T-helper 17 cell (primary cell): ENCODE data around the gene CLRN3. TPM values are rescaled to one million over a fixed set of nuclear protein-coding genes. Genes with fewer than 3 reads are reported as not detected.
A peak's percentile ranks its signal among the peaks of the same experiment; 100 is the strongest.

Source experiments
- ATAC-seq: fragments of 150-1000 bp; cut with Tn5 transposase; 2 replicates; pipeline ENCODE4 v1.10.0; 2021; ENCODE audit warnings: mild to moderate bottlenecking, moderate library complexity
- DNase-seq, 3 donors: peaks; one replicate each; pipeline versions ENCODE4 v3.0.0 to v3.0.0-alpha.2; 2020 to 2021
- H3K9me3 ChIP-seq: one replicate; pipeline ENCODE4 v1.7.0; 2013; ENCODE audit warnings: low read length, mild to moderate bottlenecking; ENCODE audit not compliant: control insufficient read depth, poor library complexity, severe bottlenecking
- H3K27ac Mint-ChIP-seq: one replicate; pipeline ENCODE4 v1.8.0; 2022; ENCODE audit warnings: mild to moderate bottlenecking, moderate library complexity, mixed read lengths
- H3K27me3 Mint-ChIP-seq: one replicate; pipeline ENCODE4 v1.8.0; 2022; ENCODE audit warnings: mixed read lengths
- H3K36me3 Mint-ChIP-seq: one replicate; pipeline ENCODE4 v1.8.0; 2022; ENCODE audit warnings: low read depth, mixed read lengths
- H3K4me1 Mint-ChIP-seq: one replicate; pipeline ENCODE4 v1.8.0; 2022; ENCODE audit warnings: mild to moderate bottlenecking, mixed read lengths
- H3K4me3 Mint-ChIP-seq: one replicate; pipeline ENCODE4 v1.8.0; 2022; ENCODE audit warnings: mild to moderate bottlenecking, moderate library complexity, mixed read lengths
- total RNA-seq, 4 donors: library from RNA in 2 of 4; stranded (reverse) in 2 of 4; gene quantifications; one replicate each; pipeline ENCODE4 v1.2.3 and lab custom pipeline; 2022 to 2026

The CLRN3 gene
- total RNA-seq, 2 donors from 2014 or later = not detected

DNA sequence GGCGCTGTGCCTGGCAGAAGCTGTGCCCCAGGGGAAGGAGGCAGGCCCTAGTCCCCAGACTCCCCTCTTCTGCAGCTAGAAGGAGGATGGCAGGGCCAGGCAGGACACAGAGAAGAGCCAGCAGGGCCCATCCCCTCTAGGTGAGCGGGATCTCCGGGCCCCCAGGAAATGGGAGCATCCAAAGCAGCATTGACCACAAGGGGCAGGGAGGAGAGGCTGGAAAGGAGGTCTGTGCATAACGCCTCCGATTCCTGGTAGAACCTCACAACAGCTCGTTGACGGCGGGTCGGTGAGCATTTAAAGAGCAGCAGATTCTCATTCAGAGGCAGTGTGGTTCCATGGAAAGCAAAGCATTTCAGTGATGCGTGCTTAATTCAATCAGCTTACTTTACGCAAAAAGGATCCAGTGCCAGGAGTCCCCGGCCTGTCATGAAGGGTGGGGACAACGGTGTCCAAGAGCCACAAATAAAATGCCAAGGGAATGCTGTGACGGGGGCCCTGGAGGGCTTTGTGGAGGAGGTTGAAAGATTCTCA lies 41.0 kb downstream of the CLRN3 start:
- no peak overlapping the region for H3K4me3 Mint-ChIP-seq
- H3K36me3 Mint-ChIP-seq = no peaks in the 10 kb centered on the region
- H3K4me1 Mint-ChIP-seq = peaks cover 6% of the 10 kb centered on the region
- no peaks in the 10 kb centered on the region for H3K9me3 ChIP-seq
- H3K27ac Mint-ChIP-seq = no peak overlapping the region
- DNase-seq (no peak), ATAC-seq (no peak)
- peaks cover 31% of the 10 kb centered on the region for H3K27me3 Mint-ChIP-seq

DNA sequence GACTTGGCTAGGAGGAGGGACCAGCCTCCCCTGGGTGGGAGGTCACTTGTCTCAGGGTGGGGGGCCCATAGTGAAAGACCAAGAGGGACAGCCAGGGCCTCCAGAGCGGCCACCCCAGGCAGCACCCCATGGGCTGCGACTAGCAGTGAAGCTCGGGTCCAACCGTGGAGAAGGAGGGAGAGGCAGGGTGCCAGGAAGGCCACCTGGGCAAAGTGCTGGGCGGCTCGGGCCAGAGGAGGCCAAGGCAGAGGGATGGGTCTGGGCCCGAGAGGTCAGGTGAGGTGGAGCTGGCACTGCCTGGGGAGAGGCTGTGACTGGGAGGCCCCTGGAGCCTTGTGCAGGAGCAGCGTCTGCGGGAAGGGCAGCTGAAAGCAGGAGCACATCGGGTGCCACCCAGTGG lies 41.8 kb downstream of the CLRN3 start:
- peaks cover 26% of the 10 kb centered on the region for H3K27me3 Mint-ChIP-seq
- no peaks in the 10 kb centered on the region for H3K36me3 Mint-ChIP-seq
- no peak overlapping the region for H3K4me3 Mint-ChIP-seq
- DNase-seq (no peak), ATAC-seq (no peak)
- H3K4me1 Mint-ChIP-seq = peaks cover 14% of the 10 kb centered on the region
- no peaks in the 10 kb centered on the region for H3K9me3 ChIP-seq
- no peak overlapping the region for H3K27ac Mint-ChIP-seq

DNA sequence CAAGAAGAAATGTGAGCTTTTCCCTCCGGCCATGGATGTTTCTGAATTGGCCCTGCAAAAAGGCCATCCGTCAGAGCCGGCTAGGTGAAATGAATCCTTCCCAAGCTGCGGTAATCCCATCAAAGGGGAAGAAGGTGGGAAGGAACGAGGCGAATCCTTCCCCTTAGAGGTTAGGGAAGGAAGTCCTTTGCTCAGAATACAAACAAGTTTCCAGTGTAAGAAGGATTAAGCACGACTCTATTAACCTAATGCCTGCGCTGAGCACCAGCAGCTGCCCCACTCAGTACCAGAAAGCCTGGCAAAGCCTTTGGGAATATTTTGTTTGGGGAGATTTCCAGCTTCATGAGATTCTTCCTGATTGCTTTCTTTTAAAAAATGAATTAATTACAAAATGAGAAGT lies 42.8 kb downstream of the CLRN3 start:
- DNase-seq (no peak), ATAC-seq (no peak)
- no peak overlapping the region for H3K4me3 Mint-ChIP-seq
- no peak overlapping the region for H3K27ac Mint-ChIP-seq
- no peaks in the 10 kb centered on the region for H3K9me3 ChIP-seq
- H3K4me1 Mint-ChIP-seq = peaks cover 17% of the 10 kb centered on the region
- peaks cover 26% of the 10 kb centered on the region for H3K27me3 Mint-ChIP-seq
- no peaks in the 10 kb centered on the region for H3K36me3 Mint-ChIP-seq

DNA sequence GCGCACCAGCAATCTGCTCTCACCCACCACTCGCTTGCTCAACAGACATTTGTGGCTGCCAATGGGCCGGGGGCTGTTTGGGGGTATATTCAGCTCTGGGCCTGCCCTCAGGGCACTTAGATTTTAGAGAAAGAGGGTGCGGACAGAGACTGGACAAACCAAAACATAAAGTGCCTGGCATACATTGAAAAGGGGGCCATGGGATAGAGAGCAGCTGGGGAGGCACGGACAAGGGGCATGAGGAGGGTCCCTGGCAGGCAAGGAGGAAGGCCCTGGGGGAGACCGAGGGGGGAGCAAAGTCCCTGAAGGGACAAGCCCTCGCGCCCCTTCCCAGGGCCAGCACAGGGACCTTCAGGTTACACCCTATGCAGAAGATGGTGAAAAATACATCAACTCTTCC lies 43.5 kb downstream of the CLRN3 start:
- no peak for ATAC-seq
- no peak for DNase-seq
- Mint-ChIP-seq H3K4me3 (no peak overlapping the region), H3K27ac (no peak overlapping the region), H3K27me3 (peaks cover 25% of the 10 kb centered on the region), H3K4me1 (peaks cover 17% of the 10 kb centered on the region), H3K36me3 (no peaks in the 10 kb centered on the region)
- H3K9me3 ChIP-seq = no peaks in the 10 kb centered on the region

DNA sequence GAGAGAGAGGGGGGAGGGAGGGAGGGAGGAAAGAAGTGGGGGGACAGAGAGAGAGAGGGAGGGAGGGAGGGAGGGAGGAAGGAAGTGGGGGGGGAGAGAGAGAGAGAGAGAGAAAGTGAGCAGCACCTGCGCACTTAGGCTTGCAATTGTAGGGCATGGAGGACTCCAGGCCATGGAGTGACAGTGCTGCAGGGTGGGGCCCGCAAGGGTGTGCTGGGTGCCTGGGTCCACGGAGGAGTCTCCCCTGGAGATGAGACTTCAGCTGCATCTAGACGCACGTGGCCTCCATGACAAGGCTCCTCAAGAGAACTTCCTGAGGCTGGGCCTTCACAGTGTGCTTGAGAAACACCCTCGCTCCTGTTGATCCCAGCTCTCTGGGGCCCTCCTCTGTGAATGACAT lies 44.5 kb downstream of the CLRN3 start:
- Mint-ChIP-seq H3K27ac (no peak overlapping the region), H3K36me3 (no peaks in the 10 kb centered on the region), H3K4me3 (no peak overlapping the region), H3K27me3 (peaks cover 25% of the 10 kb centered on the region), H3K4me1 (peaks cover 11% of the 10 kb centered on the region)
- no peak for ATAC-seq
- H3K9me3 ChIP-seq = no peaks in the 10 kb centered on the region
- DNase-seq = no peak

DNA sequence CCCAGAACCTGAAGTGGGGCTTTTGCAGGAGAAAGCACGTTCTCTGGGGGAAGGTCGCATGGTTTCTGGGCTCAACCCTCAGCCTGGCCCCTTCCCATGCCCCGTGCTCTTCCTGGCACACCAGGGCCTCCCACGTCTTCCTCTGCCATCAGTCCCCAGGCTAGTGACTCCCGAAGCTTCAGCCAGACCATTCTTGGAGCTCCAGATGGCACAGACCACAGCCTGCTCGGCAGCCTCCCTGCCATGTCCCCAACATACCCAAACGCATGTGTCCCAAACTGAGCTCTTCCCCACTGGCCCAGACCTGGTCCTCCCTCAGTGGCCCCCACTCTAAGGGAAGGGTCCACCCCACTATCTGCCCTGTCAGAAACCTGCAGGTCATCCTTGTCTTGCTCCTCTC lies 47.0 kb downstream of the CLRN3 start:
- DNase-seq (no peak), ATAC-seq (no peak)
- peaks cover 11% of the 10 kb centered on the region for H3K4me1 Mint-ChIP-seq
- no peaks in the 10 kb centered on the region for H3K9me3 ChIP-seq
- H3K27me3 Mint-ChIP-seq = peaks cover 31% of the 10 kb centered on the region
- H3K4me3 Mint-ChIP-seq = no peak overlapping the region
- no peaks in the 10 kb centered on the region for H3K36me3 Mint-ChIP-seq
- peak overlapping the region; percentile 0 for H3K27ac Mint-ChIP-seq

GRCh38 chr10:127840884-127841283 lies 51.9 kb downstream of the CLRN3 start:
- ATAC-seq (no peak), DNase-seq (no peak)
- H3K9me3 ChIP-seq = no peaks in the 10 kb centered on the region
- H3K4me1 Mint-ChIP-seq = peaks cover 3% of the 10 kb centered on the region
- peaks cover 56% of the 10 kb centered on the region for H3K27me3 Mint-ChIP-seq
- no peak overlapping the region for H3K4me3 Mint-ChIP-seq
- no peaks in the 10 kb centered on the region for H3K36me3 Mint-ChIP-seq
- no peak overlapping the region for H3K27ac Mint-ChIP-seq

DNA sequence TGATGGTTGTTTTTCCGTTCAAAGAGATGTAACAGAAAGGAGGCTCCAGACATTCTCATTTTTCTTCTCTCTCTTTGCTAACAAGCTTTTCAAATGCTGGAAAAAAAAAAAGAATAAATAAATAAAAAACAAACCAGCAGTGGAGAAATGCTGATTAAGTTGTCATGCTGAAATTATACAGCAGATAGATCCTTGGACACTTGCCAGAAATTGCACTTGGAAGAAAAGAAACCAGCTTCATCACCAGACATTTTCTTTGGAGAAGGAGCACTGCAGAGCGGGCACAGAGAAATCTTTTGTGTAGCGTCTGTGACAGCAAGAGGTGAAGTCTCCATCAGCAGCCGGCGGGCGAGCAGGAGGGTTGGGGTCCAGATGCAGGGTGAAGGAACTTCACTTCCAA lies 55.8 kb downstream of the CLRN3 start:
- ATAC-seq = no peak
- Mint-ChIP-seq H3K4me3 (no peak overlapping the region), H3K27me3 (peaks cover 60% of the 10 kb centered on the region), H3K4me1 (peaks cover 1% of the 10 kb centered on the region), H3K36me3 (no peaks in the 10 kb centered on the region), H3K27ac (no peak overlapping the region)
- no peaks in the 10 kb centered on the region for H3K9me3 ChIP-seq
- no peak for DNase-seq

GRCh38 chr10:127836176-127836575 lies 56.6 kb downstream of the CLRN3 start:
- Mint-ChIP-seq H3K4me1 (peaks cover 2% of the 10 kb centered on the region), H3K27me3 (peaks cover 59% of the 10 kb centered on the region), H3K27ac (no peak overlapping the region), H3K4me3 (no peak overlapping the region), H3K36me3 (no peaks in the 10 kb centered on the region)
- no peaks in the 10 kb centered on the region for H3K9me3 ChIP-seq
- ATAC-seq (no peak), DNase-seq (no peak)

DNA sequence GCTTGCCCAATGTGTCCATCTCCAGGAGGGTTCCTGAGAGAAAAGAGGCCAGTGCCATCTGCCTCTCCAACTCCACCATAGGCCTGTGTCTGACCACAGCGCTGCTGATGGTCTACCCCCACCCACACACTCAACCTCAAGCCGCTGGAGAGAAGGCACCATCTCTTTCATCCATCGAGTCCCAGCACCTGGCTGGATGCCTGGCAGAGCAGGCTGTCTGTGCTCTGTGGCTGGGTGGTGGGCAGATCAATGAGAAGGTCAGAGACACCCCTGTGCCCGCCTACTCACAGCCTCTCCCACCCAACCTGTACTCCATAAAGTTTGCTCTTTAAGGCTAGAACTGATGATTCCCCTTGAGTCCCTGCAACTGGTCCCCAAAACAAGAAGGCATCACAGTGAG lies 58.0 kb downstream of the CLRN3 start:
- H3K4me1 Mint-ChIP-seq = peaks cover 2% of the 10 kb centered on the region
- ATAC-seq (no peak), DNase-seq (no peak)
- no peaks in the 10 kb centered on the region for H3K9me3 ChIP-seq
- no peak overlapping the region for H3K4me3 Mint-ChIP-seq
- H3K27me3 Mint-ChIP-seq = peaks cover 55% of the 10 kb centered on the region
- H3K36me3 Mint-ChIP-seq = peaks cover 2% of the 10 kb centered on the region
- H3K27ac Mint-ChIP-seq = no peak overlapping the region

GRCh38 chr10:127834221-127834620 lies 58.5 kb downstream of the CLRN3 start:
- DNase-seq (no peak), ATAC-seq (no peak)
- Mint-ChIP-seq H3K4me3 (no peak overlapping the region), H3K27ac (no peak overlapping the region), H3K4me1 (peaks cover 2% of the 10 kb centered on the region), H3K27me3 (peaks cover 55% of the 10 kb centered on the region), H3K36me3 (peaks cover 2% of the 10 kb centered on the region)
- no peaks in the 10 kb centered on the region for H3K9me3 ChIP-seq

DNA sequence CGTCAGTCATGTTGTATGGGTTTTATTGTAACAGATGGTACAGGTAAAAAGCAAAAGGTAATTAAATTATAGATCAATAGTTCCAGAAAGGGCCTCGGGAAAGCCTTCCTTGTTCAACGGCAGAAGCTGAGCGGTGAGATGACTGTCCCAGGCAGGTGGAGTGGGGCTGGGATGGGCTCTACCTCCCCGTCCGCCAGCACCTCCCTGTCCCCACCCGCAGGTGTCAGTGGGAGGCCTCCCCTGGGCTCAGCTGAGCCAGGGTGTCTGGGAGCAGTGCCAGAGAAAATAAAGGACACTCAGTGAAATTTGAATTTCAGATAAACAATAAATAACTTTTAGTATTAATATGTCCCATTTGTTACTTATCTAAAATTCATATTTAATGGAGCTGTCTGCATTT lies 58.9 kb downstream of the CLRN3 start:
- no peaks in the 10 kb centered on the region for H3K9me3 ChIP-seq
- Mint-ChIP-seq H3K27ac (no peak overlapping the region), H3K36me3 (peaks cover 2% of the 10 kb centered on the region), H3K4me3 (no peak overlapping the region), H3K27me3 (peaks cover 51% of the 10 kb centered on the region), H3K4me1 (peaks cover 2% of the 10 kb centered on the region)
- ATAC-seq = no peak
- DNase-seq = no peak

DNA sequence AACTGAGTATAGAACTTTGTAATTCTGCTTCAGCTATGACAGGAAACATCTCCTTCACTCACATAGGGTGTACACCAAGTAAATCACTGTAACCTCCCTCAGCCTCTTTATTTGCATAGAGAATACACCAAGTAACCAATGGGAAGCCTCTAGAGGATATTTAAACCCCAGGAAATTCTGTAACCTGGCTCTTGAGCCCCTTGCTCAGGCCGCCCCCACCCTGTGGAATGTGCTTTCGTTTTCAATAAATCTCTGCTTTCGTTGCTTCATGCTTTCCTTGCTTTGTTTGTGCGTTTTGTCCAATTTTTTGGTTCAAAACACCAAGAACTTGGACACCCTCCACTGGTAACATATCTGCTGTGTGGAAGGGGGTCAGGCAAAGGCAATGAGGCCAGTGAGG lies 60.2 kb downstream of the CLRN3 start:
- DNase-seq (no peak), ATAC-seq (no peak)
- peaks cover 2% of the 10 kb centered on the region for H3K36me3 Mint-ChIP-seq
- peaks cover 54% of the 10 kb centered on the region for H3K27me3 Mint-ChIP-seq
- H3K4me1 Mint-ChIP-seq = peaks cover 2% of the 10 kb centered on the region
- H3K27ac Mint-ChIP-seq = no peak overlapping the region
- H3K4me3 Mint-ChIP-seq = no peak overlapping the region
- H3K9me3 ChIP-seq = no peaks in the 10 kb centered on the region

DNA sequence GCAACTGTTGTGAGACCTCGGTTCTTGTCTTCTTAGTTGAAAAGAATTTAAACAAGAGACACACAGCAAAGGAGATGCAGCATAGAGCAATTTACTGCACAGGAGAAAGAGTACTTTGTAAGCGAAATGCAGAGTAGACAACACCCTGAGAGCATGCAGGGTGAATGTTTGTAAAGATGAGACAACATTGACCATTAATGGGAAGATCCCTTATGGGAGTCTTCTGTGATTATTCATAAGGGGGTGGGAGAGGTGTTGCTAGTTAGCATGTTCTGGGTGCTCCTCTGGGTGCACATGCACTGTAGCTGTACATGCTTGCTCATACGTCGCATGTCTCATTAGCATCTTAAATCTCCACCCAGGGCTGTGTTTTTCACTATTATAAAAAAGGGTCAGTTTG lies 62.3 kb downstream of the CLRN3 start:
- no peaks in the 10 kb centered on the region for H3K9me3 ChIP-seq
- no peak for ATAC-seq
- Mint-ChIP-seq H3K36me3 (peaks cover 2% of the 10 kb centered on the region), H3K27me3 (peaks cover 46% of the 10 kb centered on the region), H3K4me1 (peaks cover 2% of the 10 kb centered on the region), H3K27ac (no peak overlapping the region), H3K4me3 (no peak overlapping the region)
- no peak for DNase-seq
